Measurements from ENCODE around the gene MAML2. TPM values are rescaled to one million over a fixed set of nuclear protein-coding genes. Genes with fewer than 3 reads are reported as not detected.

Gene MAML2
- total RNA-seq, 1 donor from 2014 or later: 11.2 TPM

- intact Hi-C loops (cut with micrococcal nuclease): loop anchor here (10.0 kb wide), 1 partner anchor 416 kb away; the partner anchor contains the start of gene MTMR2
These were observed 2.5 kb downstream of the MAML2 start for GRCh38 chr11:96340555-96340885.

- intact Hi-C loops (cut with micrococcal nuclease): loop anchor here (1.0 to 10.0 kb wide), 2 partner anchors 415 to 551 kb away; partner anchors contain the start of genes FAM76B and MTMR2
These were observed 3.1 kb downstream of the MAML2 start for GRCh38 chr11:96339706-96340554.

- intact Hi-C loops (cut with micrococcal nuclease): loop anchor here (1.0 kb wide), 1 partner anchor 550 kb away; the partner anchor contains the start of gene FAM76B
These were observed 3.9 kb downstream of the MAML2 start for GRCh38 chr11:96338910-96339705.

GRCh38 chr11:96337541-96338431, 5.2 kb downstream of the MAML2 start:
- intact Hi-C loops (cut with micrococcal nuclease): no loop called here

- intact Hi-C loops (cut with micrococcal nuclease): no loop called here
These were observed 7.6 kb downstream of the MAML2 start for GRCh38 chr11:96335388-96335787.

GRCh38 chr11:96334219-96334618, 8.8 kb downstream of the MAML2 start:
- intact Hi-C loops (cut with micrococcal nuclease): loop anchor here (5.0 kb wide), 1 partner anchor 47 kb away; no protein-coding TSS in a partner anchor

- intact Hi-C loops (cut with micrococcal nuclease): loop anchor here (5.0 kb wide), 1 partner anchor 46 kb away; no protein-coding TSS in a partner anchor
These were observed 9.7 kb downstream of the MAML2 start for GRCh38 chr11:96333191-96333719.

- intact Hi-C loops (cut with micrococcal nuclease): loop anchor here (5.0 kb wide), 1 partner anchor 45 kb away; no protein-coding TSS in a partner anchor
These were observed 10.7 kb downstream of the MAML2 start for GRCh38 chr11:96332126-96332771.

GRCh38 chr11:96331699-96332116, 11.3 kb downstream of the MAML2 start:
- intact Hi-C loops (cut with micrococcal nuclease): loop anchor here (5.0 kb wide), 1 partner anchor 44 kb away; no protein-coding TSS in a partner anchor

GRCh38 chr11:96330511-96330859, 12.5 kb downstream of the MAML2 start:
- intact Hi-C loops (cut with micrococcal nuclease): loop anchor here (5.0 kb wide), 1 partner anchor 43 kb away; no protein-coding TSS in a partner anchor

GRCh38 chr11:96329855-96330510, 13.0 kb downstream of the MAML2 start:
- intact Hi-C loops (cut with micrococcal nuclease): loop anchor here (5.0 kb wide), 1 partner anchor 43 kb away; no protein-coding TSS in a partner anchor

GRCh38 chr11:96329419-96329818, 13.6 kb downstream of the MAML2 start:
- intact Hi-C loops (cut with micrococcal nuclease): no loop called here

GRCh38 chr11:96328395-96329010, 14.5 kb downstream of the MAML2 start:
- intact Hi-C loops (cut with micrococcal nuclease): no loop called here

- intact Hi-C loops (cut with micrococcal nuclease): no loop called here
These were observed 16.0 kb downstream of the MAML2 start for GRCh38 chr11:96326959-96327358.

- intact Hi-C loops (cut with micrococcal nuclease): no loop called here
These were observed 18.1 kb downstream of the MAML2 start for GRCh38 chr11:96324912-96325311.

- intact Hi-C loops (cut with micrococcal nuclease): no loop called here
These were observed 19.4 kb downstream of the MAML2 start for GRCh38 chr11:96323642-96323985.

GRCh38 chr11:96322775-96323641, 20.0 kb downstream of the MAML2 start:
- intact Hi-C loops (cut with micrococcal nuclease): no loop called here

GRCh38 chr11:96321091-96321490, 21.9 kb downstream of the MAML2 start:
- intact Hi-C loops (cut with micrococcal nuclease): no loop called here
